RWPE2 (cell line): Measurements from ENCODE around the gene TANC1.

Source experiments
- ATAC-seq: fragments of 200-7000 bp; cut with Tn5 transposase; 3 replicates; pipeline ENCODE4 v1.9.1; 2021; ENCODE audit warnings: low read depth
- DNase-seq: peaks from one replicate; pipeline ENCODE4 v3.0.0-alpha.2; 2020; ENCODE audit warnings: low spot score
- H3K27ac ChIP-seq: fragments of 450-650 bp; 2 replicates; pipeline ENCODE4 v1.5.1; 2017; ENCODE audit warnings: mild to moderate bottlenecking; ENCODE audit not compliant: poor library complexity, severe bottlenecking
- H3K27me3 ChIP-seq: fragments of 250-450 bp; sonication (Bioruptor Pico); 2 replicates; pipeline ENCODE4 v1.5.1; 2021; ENCODE audit warnings: mild to moderate bottlenecking, moderate library complexity; ENCODE audit not compliant: insufficient read depth, poor library complexity, severe bottlenecking
- H3K36me3 ChIP-seq: fragments of 250-450 bp; sonication (Bioruptor Pico); 2 replicates; pipeline ENCODE4 v1.5.1; 2020; ENCODE audit warnings: low read depth, mild to moderate bottlenecking, moderate library complexity
- H3K4me1 ChIP-seq: fragments of 250-450 bp; sonication (Bioruptor Pico); 2 replicates; pipeline ENCODE4 v1.5.1; 2021; ENCODE audit warnings: mild to moderate bottlenecking, moderate library complexity; ENCODE audit not compliant: insufficient read depth, poor library complexity, severe bottlenecking
- H3K4me3 ChIP-seq: fragments of 250-450 bp; sonication (Bioruptor Pico); 2 replicates; pipeline ENCODE4 v1.5.1; 2021; ENCODE audit warnings: mild to moderate bottlenecking, moderate library complexity; ENCODE audit not compliant: severe bottlenecking
- H3K9me3 ChIP-seq: fragments of 250-450 bp; sonication (Bioruptor Pico); 2 replicates; pipeline ENCODE4 v1.5.1; 2021; ENCODE audit warnings: mild to moderate bottlenecking, moderate library complexity; ENCODE audit not compliant: severe bottlenecking
- CTCF ChIP-seq: fragments of 450-650 bp; IDR thresholded peaks from one replicate; pipeline ENCODE4 v1.5.1; 2017; ENCODE audit warnings: mild to moderate bottlenecking, moderate library complexity; ENCODE audit not compliant: poor library complexity, severe bottlenecking

Gene TANC1

GRCh38 chr2:158975271-158975921 is 7.0 kb downstream of the TANC1 start:
- no peak overlapping the region for H3K27ac ChIP-seq

GRCh38 chr2:158979772-158980171 is 11.3 kb downstream of the TANC1 start:
- Histone ChIP-seq H3K4me3 (no peak overlapping the region), H3K27ac (no peak overlapping the region), H3K36me3 (no peaks in the 10 kb centered on the region), H3K4me1 (peaks cover 30% of the 10 kb centered on the region), H3K9me3 (no peaks in the 10 kb centered on the region), H3K27me3 (no peaks in the 10 kb centered on the region)
- DNase-seq (no peak), ATAC-seq (no peak)
- no peak for TF ChIP-seq CTCF

More at GRCh38 chr2:158975271-158975921, 7.0 kb downstream of the TANC1 start:
- peaks cover 55% of the 10 kb centered on the region for H3K4me1 ChIP-seq
- no peak for TF ChIP-seq CTCF
- no peak overlapping the region for H3K4me3 ChIP-seq
- no peak for ATAC-seq
- H3K27me3 ChIP-seq, result no peaks in the 10 kb centered on the region
- H3K36me3 ChIP-seq, result peaks cover 7% of the 10 kb centered on the region
- DNase-seq, result no peak
- H3K9me3 ChIP-seq, result no peaks in the 10 kb centered on the region

GRCh38 chr2:158984604-158985135 is 16.2 kb downstream of the TANC1 start:
- no peaks in the 10 kb centered on the region for H3K36me3 ChIP-seq
- TF ChIP-seq CTCF, result no peak
- ATAC-seq (peak; percentile 26), DNase-seq (no peak)
- no peaks in the 10 kb centered on the region for H3K27me3 ChIP-seq
- no peak overlapping the region for H3K27ac ChIP-seq
- no peaks in the 10 kb centered on the region for H3K9me3 ChIP-seq
- H3K4me1 ChIP-seq, result peaks cover 31% of the 10 kb centered on the region
- no peak overlapping the region for H3K4me3 ChIP-seq

GRCh38 chr2:158988501-158988900 is 20.1 kb downstream of the TANC1 start:
- DNase-seq (no peak), ATAC-seq (no peak)
- Histone ChIP-seq H3K4me3 (no peak overlapping the region), H3K36me3 (no peaks in the 10 kb centered on the region), H3K27me3 (no peaks in the 10 kb centered on the region), H3K27ac (peak overlapping the region; percentile 97), H3K9me3 (no peaks in the 10 kb centered on the region), H3K4me1 (peaks cover 52% of the 10 kb centered on the region)
- TF ChIP-seq CTCF, result no peak

GRCh38 chr2:158989165-158989564 is 20.7 kb downstream of the TANC1 start:
- Histone ChIP-seq H3K27me3 (no peaks in the 10 kb centered on the region), H3K4me1 (peaks cover 52% of the 10 kb centered on the region), H3K9me3 (no peaks in the 10 kb centered on the region), H3K27ac (peak overlapping the region; percentile 97), H3K36me3 (0 out of 2 replicates have a peak, but pooled peaks cover under 1% of the 10 kb centered on the region), H3K4me3 (no peak overlapping the region)
- no peak for DNase-seq
- ATAC-seq, result no peak
- TF ChIP-seq CTCF, result no peak
